ENCODE measurements around the gene ASB8.
"Not testable (repeated sequence)": the region's sequence is repeated elsewhere in the genome, so short reads cannot be mapped to it uniquely, and the experiment has no call there.

ASB8 gene

DNA sequence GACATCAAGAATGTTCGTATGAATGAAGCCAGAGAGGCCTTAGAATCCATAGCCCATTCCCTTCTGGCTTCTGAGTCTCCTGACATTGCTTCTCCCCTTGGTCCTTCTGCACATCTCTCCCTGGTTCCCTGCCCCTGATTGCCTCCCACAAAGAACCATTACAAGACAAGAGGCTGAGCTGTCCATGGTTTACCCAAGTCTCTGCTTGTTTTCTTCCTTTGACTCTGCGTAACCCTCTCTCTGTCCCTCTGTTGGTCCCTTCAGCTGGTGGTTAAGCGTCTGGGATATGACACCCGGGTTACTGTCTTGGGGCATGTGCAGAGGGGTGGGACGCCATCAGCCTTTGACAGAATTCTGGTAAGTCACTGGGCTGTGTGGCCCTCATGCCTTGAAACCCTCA is 22.3 kb downstream of the ASB8 start:
- Histone ChIP-seq H3K36me3 (ENCODE audit: control insufficient read depth, insufficient read depth, low read length) (peaks cover 92% of the 10 kb centered on the region), H3K9me3 (ENCODE audit: control insufficient read depth, insufficient read depth, low read length) (no peaks in the 10 kb centered on the region), H3K27me3 (ENCODE audit: control insufficient read depth, insufficient read depth, low read length) (no peaks in the 10 kb centered on the region), H3K4me1 (ENCODE audit: control insufficient read depth, insufficient read depth, low read length) (no peaks in the 10 kb centered on the region), H3K4me3 (ENCODE audit: low read depth, low read length) (no peak overlapping the region), H3K27ac (ENCODE audit: low read depth, low read length) (no peak overlapping the region), H3K9ac (ENCODE audit: low read depth, low read length) (no peak overlapping the region)

GRCh38 chr12:48132826-48133225 is 24.5 kb downstream of the ASB8 start:
- H3K4me1 ChIP-seq (ENCODE audit: control insufficient read depth, insufficient read depth, low read length): no peaks in the 10 kb centered on the region
- no peak overlapping the region for H3K9ac ChIP-seq (ENCODE audit: low read depth, low read length)
- H3K36me3 ChIP-seq (ENCODE audit: control insufficient read depth, insufficient read depth, low read length): peaks cover 92% of the 10 kb centered on the region
- H3K9me3 ChIP-seq (ENCODE audit: control insufficient read depth, insufficient read depth, low read length): no peaks in the 10 kb centered on the region
- H3K27me3 ChIP-seq (ENCODE audit: control insufficient read depth, insufficient read depth, low read length): no peaks in the 10 kb centered on the region
- H3K27ac ChIP-seq (ENCODE audit: low read depth, low read length): no peak overlapping the region
- H3K4me3 ChIP-seq (ENCODE audit: low read depth, low read length): no peak overlapping the region

- Histone ChIP-seq H3K9ac (ENCODE audit: low read depth, low read length) (no peak overlapping the region), H3K9me3 (ENCODE audit: control insufficient read depth, insufficient read depth, low read length) (no peaks in the 10 kb centered on the region), H3K4me3 (ENCODE audit: low read depth, low read length) (no peak overlapping the region), H3K36me3 (ENCODE audit: control insufficient read depth, insufficient read depth, low read length) (peaks cover 96% of the 10 kb centered on the region), H3K4me1 (ENCODE audit: control insufficient read depth, insufficient read depth, low read length) (no peaks in the 10 kb centered on the region), H3K27me3 (ENCODE audit: control insufficient read depth, insufficient read depth, low read length) (no peaks in the 10 kb centered on the region), H3K27ac (ENCODE audit: low read depth, low read length) (no peak overlapping the region)
These were observed 25.8 kb downstream of the ASB8 start for GRCh38 chr12:48131517-48131916.

- H3K36me3 ChIP-seq (ENCODE audit: control insufficient read depth, insufficient read depth, low read length): peaks cover 96% of the 10 kb centered on the region
- no peaks in the 10 kb centered on the region for H3K9me3 ChIP-seq (ENCODE audit: control insufficient read depth, insufficient read depth, low read length)
- H3K4me3 ChIP-seq (ENCODE audit: low read depth, low read length): no peak overlapping the region
- H3K27me3 ChIP-seq (ENCODE audit: control insufficient read depth, insufficient read depth, low read length): no peaks in the 10 kb centered on the region
- no peak overlapping the region for H3K27ac ChIP-seq (ENCODE audit: low read depth, low read length)
- H3K9ac ChIP-seq (ENCODE audit: low read depth, low read length): no peak overlapping the region
- H3K4me1 ChIP-seq (ENCODE audit: control insufficient read depth, insufficient read depth, low read length): no peaks in the 10 kb centered on the region
These were observed 27.9 kb downstream of the ASB8 start for GRCh38 chr12:48129376-48129775.

DNA sequence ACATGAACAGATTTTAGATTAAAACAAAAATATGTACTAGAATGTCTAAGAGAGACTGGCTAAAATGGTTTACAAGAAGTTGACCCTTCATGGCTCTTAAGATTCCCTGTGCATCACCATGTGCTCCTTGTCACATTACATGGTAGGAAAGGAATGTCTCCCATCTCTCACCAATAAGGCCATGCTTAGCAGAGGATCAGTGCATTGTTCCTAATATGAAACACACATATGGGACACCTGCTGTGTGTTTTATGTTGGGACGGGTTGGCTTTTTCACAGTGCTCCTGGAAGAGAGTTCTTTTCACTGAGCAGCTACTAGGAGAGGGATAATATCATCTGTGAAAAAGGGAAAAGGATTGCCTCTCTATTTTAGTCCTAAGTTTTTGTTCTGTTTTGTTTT is 28.5 kb downstream of the ASB8 start:
- no peak overlapping the region for H3K4me3 ChIP-seq (ENCODE audit: low read depth, low read length)
- H3K4me1 ChIP-seq (ENCODE audit: control insufficient read depth, insufficient read depth, low read length): no peaks in the 10 kb centered on the region
- no peak overlapping the region for H3K9ac ChIP-seq (ENCODE audit: low read depth, low read length)
- no peak overlapping the region for H3K27ac ChIP-seq (ENCODE audit: low read depth, low read length)
- H3K36me3 ChIP-seq (ENCODE audit: control insufficient read depth, insufficient read depth, low read length): peaks cover 96% of the 10 kb centered on the region
- no peaks in the 10 kb centered on the region for H3K27me3 ChIP-seq (ENCODE audit: control insufficient read depth, insufficient read depth, low read length)
- no peaks in the 10 kb centered on the region for H3K9me3 ChIP-seq (ENCODE audit: control insufficient read depth, insufficient read depth, low read length)

GRCh38 chr12:48126953-48127630 is 30.2 kb downstream of the ASB8 start:
- Histone ChIP-seq H3K4me3 (ENCODE audit: low read depth, low read length) (no peak overlapping the region), H3K4me1 (ENCODE audit: control insufficient read depth, insufficient read depth, low read length) (no peaks in the 10 kb centered on the region), H3K27me3 (ENCODE audit: control insufficient read depth, insufficient read depth, low read length) (no peaks in the 10 kb centered on the region), H3K36me3 (ENCODE audit: control insufficient read depth, insufficient read depth, low read length) (peaks cover 96% of the 10 kb centered on the region), H3K9me3 (ENCODE audit: control insufficient read depth, insufficient read depth, low read length) (no peaks in the 10 kb centered on the region), H3K9ac (ENCODE audit: low read depth, low read length) (no peak overlapping the region), H3K27ac (ENCODE audit: low read depth, low read length) (no peak overlapping the region)

GRCh38 chr12:48125985-48126384 is 31.3 kb downstream of the ASB8 start:
- no peaks in the 10 kb centered on the region for H3K9me3 ChIP-seq (ENCODE audit: control insufficient read depth, insufficient read depth, low read length)
- H3K36me3 ChIP-seq (ENCODE audit: control insufficient read depth, insufficient read depth, low read length): peaks cover 88% of the 10 kb centered on the region

DNA sequence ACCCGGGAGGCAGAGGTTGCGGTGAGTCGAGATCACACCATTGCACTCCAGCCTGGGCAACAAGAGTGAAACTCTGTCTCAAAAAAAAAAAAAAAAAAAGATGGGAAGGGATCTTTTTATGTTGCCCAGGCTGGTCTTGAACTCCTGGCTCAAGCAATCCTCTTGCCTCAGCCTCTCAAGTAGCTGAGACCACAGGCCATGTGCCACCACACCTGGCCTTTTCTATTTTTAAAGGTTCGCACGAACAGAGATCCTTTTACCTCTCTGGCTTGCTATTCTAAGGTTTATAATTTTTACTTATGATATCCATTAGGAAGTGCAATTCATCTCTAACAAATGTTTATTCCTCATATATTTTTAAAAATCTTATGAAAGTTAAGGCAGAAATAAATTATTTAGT is 31.8 kb downstream of the ASB8 start:
- not testable (repeated sequence) for H3K9me3 ChIP-seq (ENCODE audit: control insufficient read depth, insufficient read depth, low read length); H3K4me3 ChIP-seq (ENCODE audit: low read depth, low read length); H3K9ac ChIP-seq (ENCODE audit: low read depth, low read length); H3K4me1 ChIP-seq (ENCODE audit: control insufficient read depth, insufficient read depth, low read length); H3K27ac ChIP-seq (ENCODE audit: low read depth, low read length); H3K27me3 ChIP-seq (ENCODE audit: control insufficient read depth, insufficient read depth, low read length)
- H3K36me3 ChIP-seq (ENCODE audit: control insufficient read depth, insufficient read depth, low read length): peaks cover 83% of the 10 kb centered on the region

More at GRCh38 chr12:48125985-48126384, 31.3 kb downstream of the ASB8 start:
- no peak overlapping the region for H3K9ac ChIP-seq (ENCODE audit: low read depth, low read length)
- H3K4me1 ChIP-seq (ENCODE audit: control insufficient read depth, insufficient read depth, low read length): no peaks in the 10 kb centered on the region
- H3K27ac ChIP-seq (ENCODE audit: low read depth, low read length): no peak overlapping the region
- H3K27me3 ChIP-seq (ENCODE audit: control insufficient read depth, insufficient read depth, low read length): no peaks in the 10 kb centered on the region
- no peak overlapping the region for H3K4me3 ChIP-seq (ENCODE audit: low read depth, low read length)

- H3K9ac ChIP-seq (ENCODE audit: low read depth, low read length): no peak overlapping the region
- no peaks in the 10 kb centered on the region for H3K27me3 ChIP-seq (ENCODE audit: control insufficient read depth, insufficient read depth, low read length)
These were observed 34.1 kb downstream of the ASB8 start for GRCh38 chr12:48123169-48123568.

DNA sequence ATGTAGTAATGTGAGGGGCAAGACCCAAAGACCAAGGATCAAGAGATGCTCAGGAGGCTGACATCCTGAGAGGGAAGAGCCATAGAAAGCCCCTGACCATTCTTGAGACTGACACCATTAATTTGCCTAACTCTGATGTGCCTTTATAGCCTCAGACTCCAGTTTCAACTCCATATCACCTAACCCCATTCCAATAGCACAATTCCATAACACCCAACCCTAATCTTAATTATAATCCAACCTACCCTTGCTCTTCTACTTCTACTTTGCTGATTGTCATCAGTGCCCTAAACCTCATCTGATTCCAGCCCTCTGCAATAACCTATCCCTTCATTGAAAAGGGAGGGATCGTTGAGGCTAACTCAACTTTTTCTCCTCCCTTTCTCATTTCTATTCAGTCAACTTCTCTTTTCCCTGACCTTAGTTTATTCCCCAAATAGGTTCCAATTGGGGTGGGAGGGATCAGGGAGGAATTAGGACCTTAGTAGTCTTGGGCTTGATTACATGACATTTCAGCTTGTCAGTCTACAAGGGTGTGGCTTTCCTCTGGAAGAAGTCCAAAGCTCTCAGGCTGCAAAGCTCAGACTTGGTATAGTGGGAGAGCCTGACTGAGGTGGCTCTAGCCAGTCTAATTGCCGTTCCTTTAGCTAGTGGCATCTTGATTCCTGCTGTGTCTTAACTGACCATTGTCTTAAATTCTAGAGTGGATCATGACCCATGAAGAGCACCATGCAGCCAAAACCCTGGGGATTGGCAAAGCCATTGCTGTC is 35.1 kb downstream of the ASB8 start:
- no peak overlapping the region for H3K27ac ChIP-seq (ENCODE audit: low read depth, low read length)
- H3K9me3 ChIP-seq (ENCODE audit: control insufficient read depth, insufficient read depth, low read length): no peaks in the 10 kb centered on the region
- H3K9ac ChIP-seq (ENCODE audit: low read depth, low read length): no peak overlapping the region
- peaks cover 16% of the 10 kb centered on the region for H3K4me1 ChIP-seq (ENCODE audit: control insufficient read depth, insufficient read depth, low read length)
- no peaks in the 10 kb centered on the region for H3K27me3 ChIP-seq (ENCODE audit: control insufficient read depth, insufficient read depth, low read length)
- no peak overlapping the region for H3K4me3 ChIP-seq (ENCODE audit: low read depth, low read length)
- peaks cover 52% of the 10 kb centered on the region for H3K36me3 ChIP-seq (ENCODE audit: control insufficient read depth, insufficient read depth, low read length)

More at GRCh38 chr12:48123169-48123568, 34.1 kb downstream of the ASB8 start:
- Histone ChIP-seq H3K9me3 (ENCODE audit: control insufficient read depth, insufficient read depth, low read length) (no peaks in the 10 kb centered on the region), H3K4me1 (ENCODE audit: control insufficient read depth, insufficient read depth, low read length) (peaks cover 16% of the 10 kb centered on the region), H3K4me3 (ENCODE audit: low read depth, low read length) (no peak overlapping the region), H3K36me3 (ENCODE audit: control insufficient read depth, insufficient read depth, low read length) (peaks cover 61% of the 10 kb centered on the region), H3K27ac (ENCODE audit: low read depth, low read length) (no peak overlapping the region)

- no peak overlapping the region for H3K4me3 ChIP-seq (ENCODE audit: low read depth, low read length)
- H3K36me3 ChIP-seq (ENCODE audit: control insufficient read depth, insufficient read depth, low read length): peaks cover 45% of the 10 kb centered on the region
- no peaks in the 10 kb centered on the region for H3K9me3 ChIP-seq (ENCODE audit: control insufficient read depth, insufficient read depth, low read length)
- no peaks in the 10 kb centered on the region for H3K27me3 ChIP-seq (ENCODE audit: control insufficient read depth, insufficient read depth, low read length)
- H3K4me1 ChIP-seq (ENCODE audit: control insufficient read depth, insufficient read depth, low read length): peaks cover 16% of the 10 kb centered on the region
- H3K27ac ChIP-seq (ENCODE audit: low read depth, low read length): no peak overlapping the region
- no peak overlapping the region for H3K9ac ChIP-seq (ENCODE audit: low read depth, low read length)
These were observed 35.8 kb downstream of the ASB8 start for GRCh38 chr12:48121522-48121921.

Data from HUES48 (cell line).